ENCODE measurements around the gene CTU1.
A peak's percentile ranks its signal among the peaks of the same experiment; 100 is the strongest.

Gene CTU1

GRCh38 chr19:51111606-51112005, 3.4 kb upstream of the CTU1 start (continued):
- TF ChIP-seq CTCF (tag by site-specific recombination; IDR thresholded peaks at IDR 0.05) (peak; percentile 48; the same call in 1 of the 2 replicates), ZNF704 (tag by site-specific recombination; IDR thresholded peaks at IDR 0.05) (no peak), ZNF416 (tag by site-specific recombination; IDR thresholded peaks at IDR 0.05) (no peak), ZNF501 (tag by site-specific recombination; IDR thresholded peaks at IDR 0.05) (no peak)

- TF ChIP-seq ZNF830 (tag by site-specific recombination; IDR thresholded peaks at IDR 0.05; ENCODE audit: low read depth) (no peak), ZNF155 (tag by site-specific recombination; IDR thresholded peaks at IDR 0.05) (no peak), ZNF645 (tag by site-specific recombination; IDR thresholded peaks at IDR 0.05) (no peak), ZNF701 (tag by site-specific recombination; IDR thresholded peaks at IDR 0.05) (no peak), GFI1B (tag by site-specific recombination; IDR thresholded peaks at IDR 0.05) (no peak), ZNF223 (tag by site-specific recombination; IDR thresholded peaks at IDR 0.05) (no peak), TSHZ1 (tag by site-specific recombination; IDR thresholded peaks at IDR 0.05; ENCODE audit: borderline replicate concordance) (no peak), ZNF768 (tag by site-specific recombination; IDR thresholded peaks at IDR 0.05) (no peak), ZNF585B (tag by site-specific recombination; IDR thresholded peaks at IDR 0.05) (no peak), KLF9 (tag by site-specific recombination; IDR thresholded peaks at IDR 0.05; ENCODE audit: low read depth) (no peak), ZNF169 (tag by site-specific recombination; IDR thresholded peaks at IDR 0.05) (no peak), ZBTB10 (tag by site-specific recombination; IDR thresholded peaks at IDR 0.05) (no peak), ZNF202 (tag by site-specific recombination; IDR thresholded peaks at IDR 0.05; ENCODE audit: borderline replicate concordance) (no peak), ZNF549 (tag by site-specific recombination; IDR thresholded peaks at IDR 0.05) (no peak), MZF1 (tag by site-specific recombination; IDR thresholded peaks at IDR 0.05; ENCODE audit: borderline replicate concordance) (no peak), KLF8 (tag by site-specific recombination; IDR thresholded peaks at IDR 0.05) (no peak), GLI4 (tag by site-specific recombination; IDR thresholded peaks at IDR 0.05) (no peak)
- CTCF ChIA-PET: interaction anchor here (1.2 to 1.6 kb wide), 2 partner anchors 94 to 108 kb away, joined by 4 to 5 read pairs; no protein-coding TSS in a partner anchor
Measured at GRCh38 chr19:51110666-51110971, 2.4 kb upstream of the CTU1 start.

More at GRCh38 chr19:51110666-51110971, 2.4 kb upstream of the CTU1 start:
- Histone ChIP-seq H3K36me3 (ENCODE audit: control insufficient read depth in 2 of 2, insufficient read depth in 1 of 2, low read length in 2 of 2) (peaks cover 0 to 3% of the 10 kb centered on the region in 2 experiments; a peak in 1 of 3 replicates), H3K27ac (ENCODE audit: extremely low read depth, low read depth, low read length) (no peak overlapping the region), H3K9me3 (ENCODE audit: control insufficient read depth, insufficient read depth, low read depth, low read length) (no peaks in the 10 kb centered on the region), H3K4me1 (ENCODE audit: control insufficient read depth, insufficient read depth, low read length) (no peaks in the 10 kb centered on the region), H3K4me3 (ENCODE audit: low read depth, low read length) (no peak overlapping the region)
- POLR2A ChIA-PET: no interaction called here
